Stimulated activated CD8-positive, alpha-beta memory T cell treated with anti-CD3 and anti-CD28 coated beads, Interleukin-7, amount 100 ng/mL, for 48 hours (primary cell): ENCODE measurements around the gene FSTL3.
"Not testable (repeated sequence)": the region's sequence is repeated elsewhere in the genome, so short reads cannot be mapped to it uniquely, and the experiment has no call there.

Source experiments
- DNase-seq, 2 donors: peaks; one replicate each; pipeline ENCODE4 v3.0.0-alpha.2; 2020; ENCODE audit warnings: low read depth in 1 of 2; ENCODE audit errors: extremely low read depth in 1 of 2

The FSTL3 gene

DNA sequence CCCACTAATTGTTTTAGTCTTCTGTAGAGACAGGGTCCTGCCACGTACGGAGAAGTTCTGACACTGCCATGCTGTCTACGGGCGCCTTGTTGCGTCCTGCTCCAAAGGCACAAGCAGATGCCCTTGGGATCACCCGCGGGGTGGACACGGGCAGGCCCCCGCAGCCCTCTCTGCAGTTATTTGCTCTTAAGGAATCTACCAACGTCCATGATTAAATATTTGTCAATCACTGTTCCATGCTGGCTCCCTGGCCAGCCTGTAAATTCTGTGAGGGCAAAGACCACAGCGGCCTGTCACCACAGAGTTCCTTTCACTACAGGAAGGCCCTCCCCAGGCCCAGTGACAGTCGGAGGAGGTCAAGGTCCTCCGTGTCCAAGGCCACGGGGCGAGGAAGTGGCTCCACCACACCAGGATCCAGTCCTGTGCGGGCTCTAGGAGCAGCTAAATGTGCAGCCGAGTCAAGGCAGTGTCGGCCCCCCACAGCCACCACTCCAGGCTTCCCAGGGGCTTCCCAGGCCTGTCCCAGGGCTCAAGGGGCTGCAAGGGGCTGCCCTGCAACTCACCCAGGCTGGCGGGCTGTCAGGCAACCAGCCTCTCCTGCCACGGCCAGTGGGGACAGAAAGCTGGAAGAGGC is 15.3 kb upstream of the FSTL3 start:
- no peak for DNase-seq

DNA sequence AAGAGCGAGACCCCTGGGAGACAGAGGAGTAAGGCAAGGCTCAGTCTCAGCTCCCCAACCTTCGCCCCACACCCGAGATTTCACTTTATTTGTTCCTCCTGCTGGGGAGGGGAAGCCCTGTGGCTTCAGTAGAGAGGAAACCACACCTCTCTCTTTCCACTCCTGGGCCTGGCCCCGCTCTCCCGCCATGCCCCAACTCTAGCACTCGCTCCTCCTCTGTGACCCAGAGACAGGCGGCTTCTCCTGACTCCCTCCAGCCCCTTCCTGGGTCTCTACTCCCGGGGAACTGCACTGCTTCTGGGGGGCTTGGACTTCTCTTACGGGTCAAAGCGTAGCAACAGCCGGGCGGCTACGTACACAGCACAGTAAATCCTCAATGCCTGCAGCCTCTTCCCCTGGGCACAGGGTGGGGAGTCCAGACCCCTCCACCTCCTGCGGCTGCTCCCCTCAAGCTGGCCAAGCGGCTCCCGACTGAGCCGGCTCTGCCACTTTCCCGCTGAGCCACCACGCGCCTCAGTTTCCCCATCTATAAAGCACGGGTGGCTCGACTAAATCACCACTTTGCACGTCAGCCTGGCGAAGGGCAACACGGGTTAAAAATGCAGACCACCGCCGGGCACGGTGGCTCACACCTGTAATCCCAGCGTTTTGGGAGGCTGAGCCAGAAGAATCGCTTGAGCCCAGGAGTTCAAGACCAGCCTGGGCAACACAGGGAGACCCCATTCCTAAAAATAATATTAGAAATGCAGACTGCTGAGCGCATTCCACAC is 14.6 kb upstream of the FSTL3 start:
- peak; percentile 43 to 52 for DNase-seq

- peak; percentile 44 to 70 for DNase-seq
These were observed 13.8 kb upstream of the FSTL3 start for GRCh38 chr19:662207-662961.

DNA sequence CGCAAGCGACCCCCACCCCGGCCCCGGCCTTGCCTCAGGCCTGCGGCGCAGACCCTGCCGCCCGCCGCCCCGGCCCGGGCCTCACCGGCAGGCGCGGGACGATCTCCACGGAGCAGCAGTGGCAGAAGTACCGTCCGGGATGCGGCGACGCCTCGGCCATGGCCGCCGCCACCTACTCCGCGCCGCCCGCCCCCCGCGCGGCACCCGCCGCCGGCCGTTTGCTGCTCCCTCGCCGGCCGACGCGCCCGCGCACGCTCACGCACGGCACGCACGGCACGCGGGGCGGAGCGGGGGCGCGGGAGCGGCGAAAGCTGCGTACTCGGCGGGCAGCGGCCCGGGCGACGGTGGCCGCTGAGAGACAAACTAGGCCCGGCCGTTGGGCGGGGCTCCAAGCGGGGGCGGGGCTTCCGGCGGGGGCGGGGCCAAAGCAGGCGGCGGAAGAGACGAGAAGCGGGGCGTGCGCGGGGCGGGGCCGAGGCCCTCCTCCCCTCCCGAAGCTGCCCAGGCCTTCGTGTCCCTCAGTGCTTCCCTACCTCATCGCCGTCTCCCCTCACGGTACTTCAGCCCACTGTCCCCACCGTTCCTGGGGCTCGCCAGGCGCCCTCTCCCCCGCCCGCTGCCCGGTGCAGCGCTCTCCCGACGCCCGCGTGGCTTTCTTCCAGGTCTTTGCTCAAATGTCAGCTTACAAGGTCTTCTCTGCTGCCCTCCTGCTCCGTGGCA is 13.1 kb upstream of the FSTL3 start, which contains the start of gene RNF126:
Gene RNF126, minus strand, starts transcription at position 253 of the 720 bp plus-strand sequence. Its CDS starts 93 bp downstream, at position 160.
- DNase-seq = peak; percentile 83 to 91

GRCh38 chr19:663682-664117 is 12.5 kb upstream of the FSTL3 start:
- DNase-seq = no peak

DNA sequence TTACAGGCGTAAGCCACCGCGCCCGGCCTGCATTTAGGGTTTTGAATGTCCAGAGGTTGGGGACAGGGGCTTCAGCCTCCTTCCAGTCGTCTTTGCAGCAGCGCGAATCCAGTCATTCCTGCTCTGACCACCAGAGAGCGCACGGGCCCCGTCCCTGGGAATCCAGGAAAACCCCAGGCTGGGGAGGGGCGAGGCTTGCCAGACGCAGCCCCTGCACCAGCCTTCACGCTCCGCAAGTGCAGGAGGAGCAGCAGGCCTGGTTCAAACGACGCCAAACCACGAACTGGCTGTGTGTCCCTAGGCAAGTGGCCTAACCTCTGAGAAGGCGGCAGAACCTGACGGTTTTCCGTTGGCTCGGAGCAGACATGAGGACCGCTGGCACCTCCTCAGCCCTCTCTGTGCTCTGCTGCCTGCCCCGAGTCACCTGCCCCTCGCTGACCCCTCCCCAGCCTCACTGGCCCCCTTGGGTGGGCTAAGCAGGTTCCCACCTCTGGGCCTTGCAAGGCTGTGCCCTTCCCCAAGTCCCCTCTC is 11.2 kb upstream of the FSTL3 start:
- peak; percentile 58 to 69 for DNase-seq

DNA sequence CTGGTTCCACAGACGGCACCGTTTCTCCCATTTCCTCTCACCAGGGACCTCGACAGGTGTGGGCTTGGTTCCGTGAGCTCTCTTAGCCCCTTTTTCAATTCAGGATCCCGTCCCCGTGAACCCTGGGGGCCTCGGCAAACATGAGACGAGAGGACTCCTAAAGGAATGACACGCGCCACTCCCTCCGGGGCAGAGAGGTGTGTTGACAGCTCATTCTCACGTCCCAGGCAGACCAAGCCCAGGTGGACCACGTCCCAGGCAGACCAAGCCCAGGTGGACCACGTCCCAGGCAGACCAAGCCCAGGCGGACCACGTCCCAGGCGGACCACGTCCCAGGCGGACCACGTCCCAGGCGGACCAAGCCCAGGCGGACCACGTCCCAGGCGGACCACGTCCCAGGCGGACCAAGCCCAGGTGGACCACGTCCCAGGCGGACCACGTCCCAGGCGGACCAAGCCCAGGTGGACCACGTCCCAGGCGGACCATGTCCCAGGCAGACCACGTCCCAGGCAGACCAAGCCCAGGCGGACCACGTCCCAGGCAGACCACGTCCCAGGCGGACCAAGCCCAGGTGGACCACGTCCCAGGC is 9.1 kb upstream of the FSTL3 start:
- not testable (repeated sequence) for DNase-seq

- DNase-seq = not testable (repeated sequence)
These were observed 7.3 kb upstream of the FSTL3 start for GRCh38 chr19:668675-669434.

GRCh38 chr19:670609-671075 is 5.5 kb upstream of the FSTL3 start:
- no peak for DNase-seq

GRCh38 chr19:674282-675151 is 1.7 kb upstream of the FSTL3 start:
- no peak for DNase-seq

- no peak for DNase-seq
These were observed 219 bp upstream of the FSTL3 start for GRCh38 chr19:676007-676338.

DNA sequence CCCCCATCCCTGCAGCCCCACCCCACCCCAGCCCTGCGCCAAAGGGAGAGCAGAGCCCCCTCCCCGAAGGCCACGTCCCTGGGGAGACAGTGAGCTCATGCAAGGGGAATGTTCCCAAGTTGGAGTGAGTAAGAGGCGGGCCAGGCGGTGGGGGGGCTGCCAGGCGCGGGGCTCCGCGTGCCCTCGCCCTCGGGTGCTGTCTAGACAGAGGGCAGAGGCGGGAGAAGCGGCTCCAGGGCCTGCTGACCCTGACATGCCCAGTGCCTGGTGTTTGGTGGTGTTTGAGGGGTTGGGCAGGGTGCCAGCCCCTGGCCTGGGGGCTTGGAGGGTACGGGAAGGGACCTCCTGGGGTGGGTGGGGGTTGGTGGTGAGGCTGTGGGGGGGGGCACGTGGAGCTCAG is 1.0 kb downstream of the FSTL3 start:
- no peak for DNase-seq

DNA sequence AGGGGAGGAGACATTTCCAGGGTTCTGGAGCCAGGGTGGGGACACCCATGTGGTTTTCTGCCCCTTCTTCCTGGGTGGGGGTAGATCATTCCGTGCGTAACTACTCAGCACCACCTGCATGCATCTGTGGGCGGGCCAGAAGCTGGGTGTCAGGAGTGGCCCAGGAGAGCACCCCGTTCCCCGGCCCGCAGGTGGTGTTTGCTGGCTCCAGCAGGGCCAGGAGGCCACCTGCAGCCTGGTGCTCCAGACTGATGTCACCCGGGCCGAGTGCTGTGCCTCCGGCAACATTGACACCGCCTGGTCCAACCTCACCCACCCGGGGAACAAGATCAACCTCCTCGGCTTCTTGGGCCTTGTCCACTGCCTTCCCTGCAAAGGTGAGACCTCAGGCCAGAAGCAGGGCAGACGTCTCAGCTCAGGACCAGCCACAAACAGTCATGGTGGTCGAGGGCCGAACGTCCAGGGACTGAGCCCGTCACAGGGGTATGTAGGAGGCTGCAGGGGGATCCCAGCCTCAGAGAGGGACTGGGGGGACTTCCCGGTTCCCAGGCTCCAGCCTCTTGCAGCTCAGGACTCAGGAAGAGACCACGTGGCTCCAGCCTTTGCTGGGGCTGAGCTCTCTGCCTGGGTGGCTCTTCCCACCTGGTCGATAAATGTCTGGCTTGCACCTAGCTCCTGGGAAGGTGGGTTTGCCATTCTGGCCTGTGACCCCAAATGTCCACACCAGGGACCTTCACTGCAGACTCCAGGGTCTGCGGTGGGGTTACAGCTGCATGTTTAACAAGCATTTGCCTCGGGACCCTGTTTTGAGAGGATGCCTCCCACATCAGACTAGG is 1.6 kb downstream of the FSTL3 start:
- no peak for DNase-seq

GRCh38 chr19:678791-679388 is 2.7 kb downstream of the FSTL3 start:
- DNase-seq = no peak

DNA sequence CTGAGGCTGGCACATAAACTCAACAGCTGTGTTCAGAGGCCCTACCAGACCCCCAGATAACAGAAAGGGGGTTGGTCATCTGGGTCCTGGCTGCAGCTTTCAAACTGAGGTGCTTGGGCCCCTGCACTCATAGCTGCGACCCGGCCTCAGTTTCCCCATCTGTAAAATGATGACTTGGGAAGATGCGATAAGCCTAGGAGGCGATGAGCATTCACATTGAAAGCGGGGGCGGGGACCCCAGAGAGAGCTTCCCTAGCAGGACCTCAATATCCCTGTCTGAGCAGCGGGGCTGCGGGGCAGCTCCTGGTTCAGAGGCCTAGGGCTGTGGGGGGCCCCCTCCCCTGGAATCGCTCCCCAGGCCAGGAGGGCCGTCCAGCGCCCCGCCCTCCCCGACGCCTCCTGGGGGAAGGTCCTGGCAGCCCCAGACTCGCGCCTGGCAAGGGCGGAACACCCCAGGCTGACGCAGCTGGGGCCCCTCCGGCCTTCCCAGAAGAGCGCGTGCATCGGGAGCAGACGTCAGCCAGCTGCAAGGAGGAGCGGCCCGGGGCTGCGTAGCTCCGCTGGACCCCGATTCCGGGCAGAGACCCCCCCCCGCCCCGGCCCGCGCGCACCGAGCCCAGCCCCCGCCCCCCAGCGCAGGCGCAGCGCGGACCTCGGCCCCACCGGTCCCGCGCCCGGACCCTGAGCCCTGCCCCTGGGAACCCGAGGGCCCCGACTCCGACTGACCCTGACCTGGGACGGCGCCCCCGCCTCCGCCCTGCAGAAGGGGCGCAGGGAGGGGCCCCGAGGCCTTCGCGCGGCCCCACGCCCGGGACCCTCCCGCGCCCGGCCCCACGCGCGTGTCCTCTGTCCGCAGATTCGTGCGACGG is 3.5 kb downstream of the FSTL3 start:
- no peak for DNase-seq

- peak; percentile 99 for DNase-seq
These were observed 4.3 kb downstream of the FSTL3 start for GRCh38 chr19:680287-681028.
